Measurements from ENCODE around the gene ZNF888. TPM values are rescaled to one million over a fixed set of nuclear protein-coding genes. Genes with fewer than 3 reads are reported as not detected.
"Not testable (repeated sequence)": the region's sequence is repeated elsewhere in the genome, so short reads cannot be mapped to it uniquely, and the experiment has no call there.

The ZNF888 gene
- total and polyA plus RNA-seq, 3 experiments from 2014 or later, result 2.5 to 4.4 (median 3.9) TPM

- Mint-ChIP-seq H3K9me3 (peaks cover 0 to 40% (median 33%) of the 10 kb centered on the region in 5 donors), H3K36me3 (peaks cover 0 to 7% (median 3%) of the 10 kb centered on the region in 3 donors), H3K27ac (no peak overlapping the region), H3K4me1 (peaks cover 14 to 25% (median 24%) of the 10 kb centered on the region in 3 donors), H3K27me3 (no peaks in the 10 kb centered on the region), H3K4me3 (peak overlapping the region in 1 of 7 donors; percentile 18)
- CTCF ChIA-PET, result no interaction called here
- no peaks in the 10 kb centered on the region for H3K36me3 ChIP-seq (ENCODE audit: insufficient read depth, low read length)
- no peaks in the 10 kb centered on the region for H3K27me3 ChIP-seq (ENCODE audit: insufficient read depth, low read length, poor library complexity, severe bottlenecking)
- POLR2A ChIA-PET, result interaction anchor here (1.5 kb wide), 1 partner anchor 18 kb away, joined by 10 read pairs; the partner anchor contains the start of gene ZNF816
- no peak for DNase-seq
- no peak overlapping the region for H3K4me3 ChIP-seq (ENCODE audit: low read length)
- H3K27ac ChIP-seq (ENCODE audit: low read depth, low read length), result no peak overlapping the region
- H3K9me3 ChIP-seq (ENCODE audit: low read length), result peaks cover 10% of the 10 kb centered on the region
- peaks cover 7% of the 10 kb centered on the region for H3K4me1 ChIP-seq (ENCODE audit: insufficient read depth, low read length)
These were observed 20.8 kb upstream of the ZNF888 start for GRCh38 chr19:52943884-52944643.

- H3K36me3 ChIP-seq (ENCODE audit: insufficient read depth, low read length), result no peaks in the 10 kb centered on the region
- CTCF ChIA-PET, result no interaction called here
- Mint-ChIP-seq H3K4me3 (peak overlapping the region; percentile 90 to 97 (median 95)), H3K27ac (peak overlapping the region in 5 of 8 donors; percentile 72 to 98 (median 95)), H3K36me3 (peaks cover 2 to 10% (median 10%) of the 10 kb centered on the region in 3 donors), H3K27me3 (no peaks in the 10 kb centered on the region), H3K9me3 (peaks cover 0 to 45% (median 29%) of the 10 kb centered on the region in 5 donors), H3K4me1 (peaks cover 22 to 33% (median 32%) of the 10 kb centered on the region in 3 donors)
- H3K27me3 ChIP-seq (ENCODE audit: insufficient read depth, low read length, poor library complexity, severe bottlenecking), result no peaks in the 10 kb centered on the region
- H3K9me3 ChIP-seq (ENCODE audit: low read length), result peaks cover 10% of the 10 kb centered on the region
- peaks cover 7% of the 10 kb centered on the region for H3K4me1 ChIP-seq (ENCODE audit: insufficient read depth, low read length)
- peak overlapping the region; percentile 47 for H3K27ac ChIP-seq (ENCODE audit: low read depth, low read length)
- peak overlapping the region; percentile 90 for H3K4me3 ChIP-seq (ENCODE audit: low read length)
- DNase-seq, result no peak
- POLR2A ChIA-PET, result interaction anchor here (0.5 to 1.5 kb wide), 2 partner anchors 19 to 340 kb away, joined by 5 to 10 read pairs; partner anchors contain the start of gene ZNF816
These were observed 20.1 kb upstream of the ZNF888 start for GRCh38 chr19:52943134-52943883.

GRCh38 chr19:52942386-52943133 lies 19.3 kb upstream of the ZNF888 start:
- Mint-ChIP-seq H3K27me3 (no peaks in the 10 kb centered on the region), H3K9me3 (peaks cover 0 to 42% (median 23%) of the 10 kb centered on the region in 5 donors), H3K4me1 (peaks cover 22 to 36% (median 32%) of the 10 kb centered on the region in 3 donors), H3K36me3 (peaks cover 2 to 11% (median 8%) of the 10 kb centered on the region in 3 donors), H3K4me3 (peak overlapping the region; percentile 90 to 97 (median 95)), H3K27ac (peak overlapping the region; percentile 72 to 98 (median 95))
- peak; percentile 93 to 98 (median 96) for DNase-seq
- H3K4me1 ChIP-seq (ENCODE audit: insufficient read depth, low read length), result peaks cover 7% of the 10 kb centered on the region
- H3K36me3 ChIP-seq (ENCODE audit: insufficient read depth, low read length), result no peaks in the 10 kb centered on the region
- peaks cover 4% of the 10 kb centered on the region for H3K9me3 ChIP-seq (ENCODE audit: low read length)
- POLR2A ChIA-PET, result interaction anchor here (0.5 to 1.5 kb wide), 2 partner anchors 20 to 339 kb away, joined by 5 to 10 read pairs; partner anchors contain the start of gene ZNF816
- CTCF ChIA-PET, result no interaction called here
- H3K4me3 ChIP-seq (ENCODE audit: low read length), result peak overlapping the region; percentile 98
- H3K27me3 ChIP-seq (ENCODE audit: insufficient read depth, low read length, poor library complexity, severe bottlenecking), result no peaks in the 10 kb centered on the region
- peak overlapping the region; percentile 96 for H3K27ac ChIP-seq (ENCODE audit: low read depth, low read length)

GRCh38 chr19:52941941-52942385 lies 18.7 kb upstream of the ZNF888 start:
- H3K27me3 ChIP-seq (ENCODE audit: insufficient read depth, low read length, poor library complexity, severe bottlenecking), result no peaks in the 10 kb centered on the region
- Mint-ChIP-seq H3K4me1 (peaks cover 22 to 42% (median 36%) of the 10 kb centered on the region in 3 donors), H3K27ac (peak overlapping the region; percentile 72 to 98 (median 95)), H3K27me3 (no peaks in the 10 kb centered on the region), H3K9me3 (peaks cover 0 to 40% (median 18%) of the 10 kb centered on the region in 5 donors), H3K4me3 (peak overlapping the region; percentile 90 to 97 (median 95)), H3K36me3 (peaks cover 2 to 11% (median 10%) of the 10 kb centered on the region in 3 donors)
- H3K36me3 ChIP-seq (ENCODE audit: insufficient read depth, low read length), result no peaks in the 10 kb centered on the region
- ChIA-PET CTCF (no interaction called here), POLR2A (no interaction called here)
- H3K4me1 ChIP-seq (ENCODE audit: insufficient read depth, low read length), result peaks cover 7% of the 10 kb centered on the region
- H3K4me3 ChIP-seq (ENCODE audit: low read length), result peak overlapping the region; percentile 98
- peak overlapping the region; percentile 96 for H3K27ac ChIP-seq (ENCODE audit: low read depth, low read length)
- no peaks in the 10 kb centered on the region for H3K9me3 ChIP-seq (ENCODE audit: low read length)
- peak in 2 of 5 donors; percentile 8 to 54 for DNase-seq

GRCh38 chr19:52941523-52941922 lies 18.3 kb upstream of the ZNF888 start:
- Mint-ChIP-seq H3K9me3 (peaks cover 0 to 40% (median 13%) of the 10 kb centered on the region in 5 donors), H3K4me3 (peak overlapping the region; percentile 90 to 97 (median 95)), H3K4me1 (peaks cover 26 to 46% (median 38%) of the 10 kb centered on the region in 3 donors), H3K27ac (peak overlapping the region in 7 of 8 donors; percentile 2 to 98 (median 95)), H3K36me3 (peaks cover 4 to 16% (median 15%) of the 10 kb centered on the region in 3 donors)
- POLR2A ChIA-PET; H3K27me3 Mint-ChIP-seq; H3K9me3 ChIP-seq (ENCODE audit: low read length); H3K27me3 ChIP-seq (ENCODE audit: insufficient read depth, low read length, poor library complexity, severe bottlenecking); H3K36me3 ChIP-seq (ENCODE audit: insufficient read depth, low read length); CTCF ChIA-PET; H3K4me1 ChIP-seq (ENCODE audit: insufficient read depth, low read length); DNase-seq: not testable (repeated sequence)
- H3K27ac ChIP-seq (ENCODE audit: low read depth, low read length), result peak overlapping the region; percentile 96
- peak overlapping the region; percentile 98 for H3K4me3 ChIP-seq (ENCODE audit: low read length)

GRCh38 chr19:52940905-52941304 lies 17.7 kb upstream of the ZNF888 start:
- H3K4me1 ChIP-seq (ENCODE audit: insufficient read depth, low read length); DNase-seq; H3K27me3 Mint-ChIP-seq; H3K27me3 ChIP-seq (ENCODE audit: insufficient read depth, low read length, poor library complexity, severe bottlenecking); H3K36me3 ChIP-seq (ENCODE audit: insufficient read depth, low read length); CTCF ChIA-PET; H3K4me3 ChIP-seq (ENCODE audit: low read length); H3K9me3 ChIP-seq (ENCODE audit: low read length): not testable (repeated sequence)
- Mint-ChIP-seq H3K36me3 (peaks cover 7 to 22% (median 19%) of the 10 kb centered on the region in 3 donors), H3K4me3 (peak overlapping the region; percentile 90 to 97 (median 95)), H3K27ac (peak overlapping the region in 5 of 8 donors; percentile 2 to 96 (median 56)), H3K4me1 (peaks cover 27 to 53% (median 38%) of the 10 kb centered on the region in 3 donors), H3K9me3 (peaks cover 0 to 37% (median 9%) of the 10 kb centered on the region in 5 donors)
- H3K27ac ChIP-seq (ENCODE audit: low read depth, low read length), result peak overlapping the region; percentile 96
- POLR2A ChIA-PET, result interaction anchor here (0.6 kb wide), 1 partner anchor 81 kb away, joined by 3 read pairs; no protein-coding TSS in a partner anchor

GRCh38 chr19:52938761-52939160 lies 15.5 kb upstream of the ZNF888 start:
- Mint-ChIP-seq H3K27me3 (no peaks in the 10 kb centered on the region), H3K27ac (peak overlapping the region in 4 of 8 donors; percentile 22 to 79 (median 39)), H3K36me3 (peaks cover 7 to 30% (median 27%) of the 10 kb centered on the region in 3 donors), H3K4me3 (peak overlapping the region in 5 of 7 donors; percentile 3 to 61 (median 44)), H3K4me1 (peaks cover 27 to 58% (median 36%) of the 10 kb centered on the region in 3 donors), H3K9me3 (peaks cover 0 to 29% (median 6%) of the 10 kb centered on the region in 5 donors)
- CTCF ChIA-PET, result no interaction called here
- H3K9me3 ChIP-seq (ENCODE audit: low read length), result no peaks in the 10 kb centered on the region
- no peak for DNase-seq
- H3K27me3 ChIP-seq (ENCODE audit: insufficient read depth, low read length, poor library complexity, severe bottlenecking), result no peaks in the 10 kb centered on the region
- no peak overlapping the region for H3K4me3 ChIP-seq (ENCODE audit: low read length)
- H3K4me1 ChIP-seq (ENCODE audit: insufficient read depth, low read length), result peaks cover 7% of the 10 kb centered on the region
- H3K27ac ChIP-seq (ENCODE audit: low read depth, low read length), result peak overlapping the region; percentile 24
- no peaks in the 10 kb centered on the region for H3K36me3 ChIP-seq (ENCODE audit: insufficient read depth, low read length)
- POLR2A ChIA-PET, result interaction anchor here (0.7 kb wide), 1 partner anchor 398 kb away, joined by 4 read pairs; no protein-coding TSS in a partner anchor
